Neural crest cell (in vitro differentiated cells): ENCODE measurements around the gene MBD5. TPM values are rescaled to one million over a fixed set of nuclear protein-coding genes. Genes with fewer than 3 reads are reported as not detected.

Experiments
- DNase-seq: peaks from one replicate; pipeline ENCODE4 v3.0.0; 2021; ENCODE audit warnings: low read depth, mixed read lengths, low spot score
- H3K27ac Mint-ChIP-seq: one replicate; pipeline ENCODE4 v1.8.0; 2021; ENCODE audit warnings: mild to moderate bottlenecking, mixed read lengths; ENCODE audit not compliant: unreplicated experiment
- H3K27me3 Mint-ChIP-seq: 2 replicates; pipeline ENCODE4 v1.8.0; 2021; ENCODE audit warnings: low read depth, mild to moderate bottlenecking, mixed read lengths
- H3K36me3 Mint-ChIP-seq: 2 replicates; pipeline ENCODE4 v1.8.0; 2021; ENCODE audit warnings: low read depth, mild to moderate bottlenecking, mixed read lengths
- H3K4me1 Mint-ChIP-seq: 2 replicates; pipeline ENCODE4 v1.8.0; 2021; ENCODE audit warnings: mixed read lengths
- H3K4me3 Mint-ChIP-seq: one replicate; pipeline ENCODE4 v1.8.0; 2021; ENCODE audit warnings: mild to moderate bottlenecking, mixed read lengths
- H3K9me3 Mint-ChIP-seq: 2 replicates; pipeline ENCODE4 v1.8.0; 2021; ENCODE audit warnings: mixed read lengths
- CTCF ChIP-seq: fragments of 200-600 bp; sonication (generic); conservative IDR thresholded peaks from 2 replicates; pipeline ENCODE4 v1.5.0; 2021; ENCODE audit warnings: antibody characterized with exemption, mild to moderate bottlenecking
- total RNA-seq: library from RNA; stranded (reverse); gene quantifications from 2 replicates; pipeline ENCODE4 v1.2.1, GENCODE V29; 2021

The MBD5 gene
- total RNA-seq, 1 donor from 2014 or later, result 51.1 TPM

DNA sequence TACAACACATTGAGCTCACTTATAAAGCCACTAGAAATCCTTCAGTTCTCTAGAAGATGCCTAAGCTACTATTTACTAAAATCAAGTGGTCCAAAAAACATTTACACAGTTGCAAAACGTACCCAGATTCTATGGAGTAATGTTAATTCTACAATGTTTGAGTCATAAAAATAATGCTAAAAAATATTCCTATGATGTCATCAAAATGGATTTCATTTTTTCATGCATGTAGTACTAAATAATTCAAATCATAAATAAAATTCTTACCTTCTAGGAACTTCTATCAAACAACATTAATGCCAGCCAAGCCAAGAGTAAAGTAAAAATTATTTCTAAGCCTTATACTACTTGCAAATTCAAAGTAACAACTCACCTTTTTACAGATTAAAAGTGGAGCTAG, 454.7 kb downstream of the MBD5 start:
- Mint-ChIP-seq H3K4me3 (no peak overlapping the region), H3K36me3 (no peaks in the 10 kb centered on the region), H3K9me3 (no peaks in the 10 kb centered on the region), H3K4me1 (no peaks in the 10 kb centered on the region), H3K27ac (no peak overlapping the region), H3K27me3 (no peaks in the 10 kb centered on the region)
- no peak for DNase-seq
- TF ChIP-seq CTCF, result no peak

DNA sequence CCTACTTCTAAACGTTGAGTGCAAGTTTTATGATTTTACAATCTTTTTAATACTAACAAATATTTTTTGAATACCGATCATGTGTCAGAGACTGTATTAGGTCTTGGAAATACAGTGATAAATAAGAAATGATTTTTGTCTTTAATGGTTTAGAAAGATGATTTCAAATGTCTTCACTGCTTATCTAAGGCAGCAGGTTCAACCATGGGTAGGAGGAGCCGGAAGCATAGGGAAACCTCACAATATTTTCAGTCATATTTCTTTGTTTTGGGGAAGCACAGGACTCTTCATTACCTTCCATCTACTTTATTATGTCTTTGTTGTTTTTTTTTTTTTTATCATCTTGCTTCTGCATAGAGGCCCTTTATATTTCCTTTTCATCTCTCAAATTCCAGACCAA, 458.5 kb downstream of the MBD5 start:
- Mint-ChIP-seq H3K27me3 (no peaks in the 10 kb centered on the region), H3K4me1 (peaks cover 11% of the 10 kb centered on the region), H3K36me3 (peaks cover 4% of the 10 kb centered on the region), H3K9me3 (peaks cover 7% of the 10 kb centered on the region), H3K27ac (no peak overlapping the region), H3K4me3 (no peak overlapping the region)
- no peak for DNase-seq
- TF ChIP-seq CTCF, result no peak

DNA sequence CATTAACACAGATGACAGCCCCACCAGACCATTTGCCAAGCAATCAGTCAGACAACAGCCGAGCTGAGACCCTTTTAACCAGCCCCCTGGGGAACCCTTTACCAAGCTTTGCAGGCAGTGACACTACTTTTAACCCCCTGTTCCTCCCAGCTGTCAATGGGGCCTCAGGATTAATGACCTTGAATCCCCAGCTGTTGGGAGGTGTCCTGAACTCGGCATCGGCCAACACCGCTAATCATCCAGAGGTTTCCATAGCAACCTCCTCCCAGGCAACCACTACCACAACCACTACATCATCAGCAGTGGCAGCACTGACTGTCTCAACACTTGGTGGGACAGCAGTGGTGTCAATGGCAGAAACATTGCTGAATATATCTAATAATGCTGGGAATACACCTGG, 462.8 kb downstream of the MBD5 start:
- peaks cover 4% of the 10 kb centered on the region for H3K36me3 Mint-ChIP-seq
- TF ChIP-seq CTCF, result no peak
- H3K27me3 Mint-ChIP-seq, result no peaks in the 10 kb centered on the region
- H3K27ac Mint-ChIP-seq, result no peak overlapping the region
- peak; percentile 12 for DNase-seq
- H3K9me3 Mint-ChIP-seq, result peaks cover 7% of the 10 kb centered on the region
- peaks cover 11% of the 10 kb centered on the region for H3K4me1 Mint-ChIP-seq
- H3K4me3 Mint-ChIP-seq, result no peak overlapping the region

DNA sequence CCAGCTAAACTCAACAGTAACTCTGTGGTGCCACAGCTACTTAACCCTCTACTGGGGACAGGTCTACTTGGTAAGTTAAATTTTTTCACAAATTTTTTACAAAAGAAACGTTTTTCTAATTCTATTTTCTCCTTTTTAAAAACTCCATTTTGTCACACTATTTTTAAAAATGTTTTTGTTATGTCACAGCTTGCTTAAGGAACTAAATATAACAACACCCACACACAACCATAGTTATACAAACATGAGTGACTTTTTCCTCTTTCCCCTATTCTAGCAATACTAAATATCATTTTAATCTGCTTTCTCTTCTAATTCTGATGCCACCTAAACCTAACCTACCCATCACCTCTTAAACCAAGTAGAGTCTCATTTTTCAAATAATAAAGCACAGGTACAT, 463.2 kb downstream of the MBD5 start:
- no peak for DNase-seq
- Mint-ChIP-seq H3K27me3 (no peaks in the 10 kb centered on the region), H3K9me3 (peaks cover 7% of the 10 kb centered on the region), H3K4me3 (no peak overlapping the region), H3K36me3 (peaks cover 4% of the 10 kb centered on the region), H3K4me1 (peaks cover 11% of the 10 kb centered on the region), H3K27ac (no peak overlapping the region)
- TF ChIP-seq CTCF, result no peak

DNA sequence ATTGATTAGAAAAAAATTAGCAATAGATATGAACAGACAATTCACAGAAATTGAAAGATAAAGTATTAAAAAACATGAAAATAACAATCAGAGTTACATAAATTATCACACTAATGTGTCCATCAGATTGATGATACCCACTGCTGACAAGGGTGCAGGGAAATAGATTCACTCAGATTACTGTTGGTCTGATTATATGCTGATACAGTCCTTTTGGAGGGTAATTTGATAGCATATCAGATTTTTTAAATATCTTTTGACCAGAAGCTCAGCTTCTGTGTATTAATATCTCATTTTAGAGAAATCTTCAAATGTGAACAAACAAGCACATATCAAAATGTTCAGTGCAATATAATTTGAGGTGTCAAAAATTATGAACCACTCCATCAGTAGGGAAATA, 465.8 kb downstream of the MBD5 start:
- peaks cover 7% of the 10 kb centered on the region for H3K9me3 Mint-ChIP-seq
- H3K4me3 Mint-ChIP-seq, result no peak overlapping the region
- H3K27ac Mint-ChIP-seq, result no peak overlapping the region
- no peak for DNase-seq
- TF ChIP-seq CTCF, result no peak
- peaks cover 9% of the 10 kb centered on the region for H3K36me3 Mint-ChIP-seq
- H3K4me1 Mint-ChIP-seq, result peaks cover 11% of the 10 kb centered on the region
- H3K27me3 Mint-ChIP-seq, result no peaks in the 10 kb centered on the region

- no peak overlapping the region for H3K4me3 Mint-ChIP-seq
- TF ChIP-seq CTCF, result no peak
- DNase-seq, result no peak
- peaks cover 9% of the 10 kb centered on the region for H3K36me3 Mint-ChIP-seq
- peaks cover 11% of the 10 kb centered on the region for H3K4me1 Mint-ChIP-seq
- H3K9me3 Mint-ChIP-seq, result peaks cover 7% of the 10 kb centered on the region
- no peaks in the 10 kb centered on the region for H3K27me3 Mint-ChIP-seq
- no peak overlapping the region for H3K27ac Mint-ChIP-seq
Measured at GRCh38 chr2:148487439-148487838, 466.5 kb downstream of the MBD5 start.
